HG03175 (cell line): Measurements from ENCODE around the gene INSYN2B.
"Not testable (repeated sequence)": the region's sequence is repeated elsewhere in the genome, so short reads cannot be mapped to it uniquely, and the experiment has no call there.

ENCODE experiments used
- ATAC-seq: cut with Tn5 transposase; IDR thresholded peaks from one replicate; pipeline ENCODE4 v1.9.1; 2021; ENCODE audit warnings: mild to moderate bottlenecking, moderate library complexity; ENCODE audit not compliant: unreplicated experiment

INSYN2B gene

DNA sequence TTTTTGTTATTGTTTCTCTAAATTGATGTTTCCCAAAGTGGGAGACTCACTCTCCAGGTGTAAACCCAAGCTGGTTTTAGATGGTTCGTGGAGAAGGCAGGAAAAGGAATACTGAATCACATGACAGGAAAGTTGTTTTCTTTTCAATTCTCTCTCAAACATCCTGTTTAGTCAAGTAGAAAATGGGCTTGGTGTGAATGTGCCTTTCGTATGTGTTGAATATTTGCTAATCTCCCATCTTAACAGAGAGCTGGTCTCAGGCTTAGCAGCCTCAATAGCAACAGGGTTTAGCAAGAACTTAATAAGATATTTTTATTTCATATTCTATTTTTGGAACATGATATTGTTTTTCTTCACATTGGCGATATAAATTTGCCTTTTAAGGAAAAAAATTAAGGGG lies 119.7 kb downstream of the INSYN2B start:
- ATAC-seq: no peak

GRCh38 chr5:169856571-169856970 lies 123.7 kb downstream of the INSYN2B start:
- no peak for ATAC-seq

GRCh38 chr5:169851321-169851850 lies 128.9 kb downstream of the INSYN2B start:
- ATAC-seq: no peak

GRCh38 chr5:169850409-169850808 lies 129.9 kb downstream of the INSYN2B start:
- no peak for ATAC-seq

DNA sequence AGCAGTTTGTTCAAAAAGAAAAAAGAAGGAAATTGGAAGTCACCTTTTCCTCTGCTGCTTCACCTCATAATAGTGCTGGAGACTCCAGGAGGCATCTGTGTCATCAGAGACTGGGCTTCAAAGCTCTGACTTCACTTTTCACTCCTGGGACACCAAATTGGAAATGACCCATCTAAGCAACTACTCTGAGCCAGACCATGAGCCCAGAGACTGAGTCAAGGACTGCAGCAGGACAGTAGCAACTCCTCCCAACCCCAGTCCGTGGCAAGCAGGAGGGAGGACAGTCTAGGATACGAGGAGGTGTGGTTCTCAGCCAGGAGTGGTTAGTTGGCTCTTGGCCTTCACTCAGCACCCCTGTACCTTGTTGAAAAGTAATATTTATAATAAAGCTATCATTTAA lies 131.5 kb downstream of the INSYN2B start:
- no peak for ATAC-seq

- ATAC-seq: no peak
These were observed 132.0 kb downstream of the INSYN2B start for GRCh38 chr5:169848271-169848670.

DNA sequence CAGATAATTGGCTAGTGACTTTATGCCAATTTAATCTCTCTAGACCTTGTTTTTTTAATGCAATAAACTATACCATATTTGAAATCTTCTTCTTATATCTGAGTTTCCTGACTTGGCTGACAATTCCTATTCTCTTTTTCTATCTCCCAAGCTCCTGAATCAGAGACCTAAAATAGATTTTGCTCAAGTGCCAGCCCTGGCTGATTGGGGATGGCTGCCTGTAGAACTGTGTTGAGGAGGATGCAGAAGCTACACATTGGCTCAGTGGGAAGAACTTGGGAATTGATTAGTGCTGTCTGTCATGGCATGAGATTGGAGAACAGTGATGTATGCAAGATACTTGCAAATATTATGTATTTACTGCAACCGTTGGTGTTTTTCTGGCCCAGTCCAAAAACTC lies 132.8 kb downstream of the INSYN2B start:
- no peak for ATAC-seq

GRCh38 chr5:169842699-169843098 lies 137.6 kb downstream of the INSYN2B start:
- ATAC-seq: no peak

DNA sequence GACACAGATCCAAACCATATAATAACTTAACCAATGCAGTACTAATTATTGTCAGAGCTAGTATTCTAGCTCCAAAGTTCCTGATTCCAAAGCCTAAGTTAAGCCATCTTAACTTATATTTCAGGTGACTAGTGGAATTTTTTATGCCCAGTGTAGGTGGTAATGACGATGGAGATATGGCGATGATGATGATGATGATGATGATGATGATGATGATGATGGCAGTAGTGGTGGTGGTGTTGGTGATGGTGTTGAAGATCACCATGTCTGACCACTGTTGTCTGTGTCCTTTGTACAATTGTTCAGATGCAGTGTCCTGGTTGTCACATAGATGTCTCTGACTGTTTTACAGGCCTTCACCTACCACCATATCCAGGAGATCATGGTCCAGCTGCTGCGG lies 139.9 kb downstream of the INSYN2B start:
- no peak for ATAC-seq

GRCh38 chr5:169838688-169839087 lies 141.6 kb downstream of the INSYN2B start:
- peak; percentile 90 for ATAC-seq

- ATAC-seq: no peak
These were observed 142.6 kb downstream of the INSYN2B start for GRCh38 chr5:169837686-169838085.

DNA sequence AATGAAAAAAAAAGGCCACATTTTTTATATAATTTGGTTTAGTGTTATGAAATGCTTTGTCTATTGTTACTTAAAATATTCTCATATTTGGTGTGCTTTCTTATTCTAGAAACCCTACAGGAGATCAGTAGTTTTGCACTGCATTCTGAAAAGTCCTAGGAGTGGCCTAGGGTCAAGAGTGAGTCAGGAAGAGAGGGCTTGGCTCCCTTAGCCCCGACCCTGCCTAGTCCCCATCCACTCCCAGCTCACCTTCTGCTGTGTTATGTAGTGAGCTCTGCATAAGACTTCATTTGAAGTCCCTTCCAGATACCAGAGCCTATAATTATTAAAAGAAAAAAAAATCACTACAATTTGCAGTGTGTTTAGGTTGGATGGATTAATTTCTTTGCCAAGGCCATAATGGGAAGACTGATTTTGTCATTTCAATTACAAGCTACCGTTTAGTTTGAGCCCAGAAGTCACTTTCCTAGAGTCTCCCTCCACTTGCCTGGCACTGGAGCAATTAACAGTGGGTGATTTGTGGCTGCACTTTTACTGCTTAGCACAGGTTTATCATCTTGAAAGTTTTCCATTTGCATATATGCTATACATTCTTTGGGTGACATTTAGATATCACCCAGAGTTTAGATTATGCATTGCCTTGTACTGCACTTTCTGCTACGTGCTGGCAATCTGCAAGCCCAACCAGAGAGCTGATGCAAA lies 143.3 kb downstream of the INSYN2B start:
- no peak for ATAC-seq

- ATAC-seq: not testable (repeated sequence)
These were observed 145.8 kb downstream of the INSYN2B start for GRCh38 chr5:169834540-169834939.

DNA sequence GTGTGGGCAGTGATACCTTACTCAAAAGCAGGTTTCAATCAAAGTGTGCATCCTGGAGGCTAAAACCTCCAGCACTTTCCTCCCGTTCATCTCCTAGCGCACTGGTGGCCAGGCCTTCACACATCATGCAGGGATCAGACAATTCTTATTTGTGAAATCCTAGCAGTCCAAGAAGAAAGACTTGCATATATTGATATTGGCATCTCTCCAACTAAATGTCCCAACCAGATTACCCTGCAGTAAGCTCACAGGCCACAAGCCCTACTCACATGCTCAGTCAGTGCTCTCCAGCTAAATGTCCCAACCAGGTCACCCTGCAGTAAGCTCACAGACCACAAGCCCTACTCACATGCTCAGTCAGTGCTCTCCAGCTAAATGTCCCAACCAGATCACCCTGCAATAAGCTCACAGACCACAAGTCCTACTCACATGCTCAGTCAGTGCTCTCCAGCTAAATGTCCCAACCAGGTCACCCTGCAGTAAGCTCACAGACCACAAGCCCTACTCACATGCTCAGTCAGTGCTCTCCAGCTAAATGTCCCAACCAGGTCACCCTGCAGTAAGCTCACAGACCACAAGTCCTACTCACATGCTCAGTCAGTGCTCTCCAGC lies 146.5 kb downstream of the INSYN2B start:
- not testable (repeated sequence) for ATAC-seq

- no peak for ATAC-seq
These were observed 147.4 kb downstream of the INSYN2B start for GRCh38 chr5:169832845-169833244.

GRCh38 chr5:169832304-169832703 lies 148.0 kb downstream of the INSYN2B start:
- no peak for ATAC-seq

DNA sequence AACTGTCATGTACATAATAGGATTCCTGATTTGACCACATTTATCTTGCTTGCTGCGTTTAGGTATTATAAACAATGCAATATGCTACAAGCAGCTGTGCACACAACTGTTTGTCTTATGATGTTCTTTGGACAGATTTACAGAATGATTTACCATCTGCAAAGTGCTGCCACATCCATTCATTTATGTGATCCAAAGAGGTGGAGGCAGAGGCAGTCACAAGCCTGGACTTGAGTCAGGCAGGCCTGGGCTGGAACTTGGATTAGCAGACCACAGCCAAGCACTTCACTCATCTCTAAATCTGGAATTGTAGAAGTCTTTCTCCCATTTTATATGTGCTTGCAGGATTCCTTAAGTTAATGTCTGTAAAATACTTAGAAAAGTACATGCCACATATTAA lies 149.0 kb downstream of the INSYN2B start:
- ATAC-seq: no peak

GRCh38 chr5:169828385-169828784 lies 151.9 kb downstream of the INSYN2B start:
- ATAC-seq: peak; percentile 47

GRCh38 chr5:169827769-169828168 lies 152.5 kb downstream of the INSYN2B start:
- no peak for ATAC-seq

DNA sequence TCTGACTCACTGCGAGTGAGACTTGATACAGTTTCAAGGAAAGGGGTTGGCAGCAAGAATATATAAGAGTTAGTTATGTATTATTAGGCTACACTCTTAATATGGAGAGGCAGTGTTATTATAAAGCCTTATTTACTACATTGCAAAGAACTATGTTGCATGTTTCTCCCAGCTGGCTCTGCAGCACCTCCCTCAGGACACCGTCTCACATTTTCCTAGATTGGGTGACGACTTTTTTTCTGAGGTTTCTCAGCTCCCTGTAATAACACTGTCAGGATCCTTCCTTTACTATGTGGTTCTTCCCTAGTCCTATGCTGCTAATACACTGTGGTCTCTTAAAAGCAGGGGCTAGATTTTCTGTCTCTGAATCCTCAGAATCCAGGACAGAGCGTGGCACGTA lies 153.7 kb downstream of the INSYN2B start:
- no peak for ATAC-seq

DNA sequence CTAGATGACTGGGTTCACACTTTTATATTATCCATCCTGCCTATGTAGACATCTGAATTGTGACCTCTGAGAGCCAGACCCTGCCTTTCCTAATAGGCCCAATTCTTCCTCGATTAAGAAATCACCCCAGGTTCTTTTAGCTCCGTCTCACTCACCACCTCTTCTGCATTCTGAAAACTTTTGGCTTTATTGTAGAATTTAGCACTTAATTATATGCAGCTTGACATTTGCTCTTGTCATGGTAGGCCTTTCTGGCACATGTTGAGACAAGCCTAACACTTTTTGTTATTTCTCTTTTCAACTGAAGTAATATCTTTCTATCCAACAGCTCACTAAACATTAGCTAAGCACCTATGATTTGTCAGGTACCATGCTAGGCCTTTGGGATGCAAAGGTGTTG lies 163.3 kb downstream of the INSYN2B start:
- ATAC-seq: no peak

DNA sequence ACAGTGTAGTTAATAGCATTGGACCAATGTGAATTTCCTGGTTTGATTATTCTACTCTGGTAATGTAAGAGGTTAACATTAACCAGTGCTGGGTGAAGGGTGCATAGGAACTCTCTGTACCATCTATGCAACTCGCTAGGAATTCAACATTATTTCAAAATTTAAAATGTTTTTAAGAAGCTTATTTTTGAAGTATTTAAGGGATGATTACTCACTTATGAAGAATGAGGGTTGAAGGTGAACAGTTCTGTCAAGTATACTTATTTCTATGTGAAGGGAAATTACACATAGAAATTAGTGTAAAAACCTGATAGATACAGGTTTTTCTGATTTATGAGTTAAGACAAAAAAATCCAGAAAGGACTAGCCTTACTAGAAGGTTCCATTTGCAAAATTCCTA lies 165.8 kb downstream of the INSYN2B start:
- ATAC-seq: no peak
